K562 (cell line): ENCODE data around the gene KCTD15. TPM values are rescaled to one million over a fixed set of nuclear protein-coding genes. Genes with fewer than 3 reads are reported as not detected.

Experiments used
- ATAC-seq: fragments of 200-7000 bp; cut with Tn5 transposase; 3 replicates; pipeline ENCODE4 v1.9.1; 2020; ENCODE audit warnings: moderate library complexity
- BruUV-seq: library from RNA; stranded (reverse); fragments of 400-500 nt; replicated peaks from 2 replicates; lab custom pipeline; 2021; lab: Mats Ljungman, UMichigan
- CTCF ChIA-PET: fragments of 300-600 bp; formaldehyde crosslinking; extraction: SDS; loops from one replicate; lab custom pipeline; 2021; ENCODE audit warnings: low intra/inter-chr PET ratio; lab: Yijun Ruan, JAX
- POLR2A ChIA-PET: fragments of 300-600, 350-650 bp; sonication (Branson Sonifier 250); formaldehyde crosslinking; extraction: SDS; loops from one replicate; lab custom pipeline; 2021; ENCODE audit warnings: antibody characterized with exemption, inconsistent platforms; lab: Yijun Ruan, JAX
- DNase-seq, 4 experiments: peaks; one replicate each; pipeline versions ENCODE4 v3.0.0 to v3.0.0-alpha.2; 2011 to 2018; ENCODE audit warnings: low spot score in 3 of 4, mixed read lengths in 3 of 4; ENCODE audit errors: extremely low read depth in 1 of 4
- FAIRE-seq: peaks from 2 replicates; lab custom pipeline; 2011; peaks lifted over from hg19 to GRCh38; lab: Jason Lieb, UNC
- H2AFZ ChIP-seq: 2 replicates; pipeline ENCODE4 v1.6.0; 2011; ENCODE audit warnings: low read depth, low read length, control low read depth, inconsistent platforms
- H3K27ac ChIP-seq: fragments of 200-600 bp; 3 replicates; pipeline ENCODE4 v1.8.0; 2011; ENCODE audit warnings: low read depth, mild to moderate bottlenecking, control low read depth, inconsistent platforms, low read length, moderate library complexity, mixed read lengths; ENCODE audit errors: extremely low read depth
- H3K27me3 ChIP-seq, 2 experiments: fragments of 300-600 bp in 1 of 2; 2 replicates in 1 of 2; 3 replicates in 1 of 2; pipeline versions ENCODE4 v1.6.0 to v1.8.0; 2011; ENCODE audit warnings: inconsistent platforms in 2 of 2, low read length in 2 of 2, mild to moderate bottlenecking in 1 of 2, mixed read lengths in 1 of 2, moderate library complexity in 1 of 2; ENCODE audit not compliant: control insufficient read depth in 2 of 2, insufficient read depth in 2 of 2
- H3K36me3 ChIP-seq: fragments of 300-600 bp; 3 replicates; pipeline ENCODE4 v1.8.0; 2011; ENCODE audit warnings: mild to moderate bottlenecking, low read length, inconsistent platforms; ENCODE audit not compliant: control insufficient read depth, insufficient read depth
- H3K4me1 ChIP-seq, 2 experiments: fragments of 200-600 bp in 1 of 2; replicated peaks in 1 of 2; 2 replicates in 1 of 2; 3 replicates in 1 of 2; pipeline versions ENCODE4 v1.5.1 to v1.8.0; 2011; ENCODE audit warnings: inconsistent platforms in 2 of 2, low read length in 2 of 2, mild to moderate bottlenecking in 1 of 2, mixed read lengths in 1 of 2, moderate library complexity in 1 of 2; ENCODE audit not compliant: control insufficient read depth in 2 of 2, insufficient read depth in 2 of 2
- H3K4me2 ChIP-seq: 2 replicates; pipeline ENCODE4 v1.6.1; 2011; ENCODE audit warnings: low read length, control low read depth, inconsistent platforms, mixed read lengths; ENCODE audit not compliant: insufficient read depth
- H3K4me3 ChIP-seq: fragments of 200-600 bp; sonication (generic), shearing (Covaris generic); 2 replicates; pipeline ENCODE4 v1.5.1; 2016; ENCODE audit warnings: control low read depth, inconsistent platforms
- H3K79me2 ChIP-seq: fragments of 200-600 bp; 3 replicates; pipeline ENCODE4 v1.8.0; 2011; ENCODE audit warnings: low read length, inconsistent platforms; ENCODE audit not compliant: control insufficient read depth, insufficient read depth
- H3K9ac ChIP-seq, 2 experiments: 2 replicates each; pipeline versions ENCODE4 v1.6.0 to v1.6.1; 2011; ENCODE audit warnings: low read depth in 2 of 2, low read length in 2 of 2, control low read depth in 1 of 2, inconsistent platforms in 1 of 2, mild to moderate bottlenecking in 1 of 2, mixed read lengths in 1 of 2; ENCODE audit not compliant: insufficient read depth in 1 of 2
- H3K9me1 ChIP-seq: one replicate; pipeline ENCODE4 v1.6.0; 2011; ENCODE audit warnings: inconsistent platforms, mild to moderate bottlenecking, low read length, moderate library complexity; ENCODE audit not compliant: control insufficient read depth, insufficient read depth
- H3K9me3 ChIP-seq: replicated peaks from 2 replicates; pipeline ENCODE4 v1.5.1; 2011; ENCODE audit warnings: low read depth, low read length, inconsistent platforms; ENCODE audit not compliant: control insufficient read depth, insufficient read depth
- H4K20me1 ChIP-seq: replicated peaks from 2 replicates; pipeline ENCODE4 v1.6.1; 2011; ENCODE audit warnings: low read length, inconsistent platforms, mixed read lengths; ENCODE audit not compliant: control insufficient read depth, insufficient read depth
- GTF2A2 ChIP-seq: IDR thresholded peaks from 2 replicates; pipeline ENCODE4 v1.6.1; 2016; ENCODE audit warnings: mild to moderate bottlenecking, missing genetic modification characterization, missing compliant biosample characterization
- HDGF ChIP-seq: fragments of 450-650 bp; IDR thresholded peaks from 2 replicates; pipeline ENCODE4 v1.6.1; 2016
- HEY1 ChIP-seq: fragments of 250-450 bp; sonication (Bioruptor Pico); IDR thresholded peaks from 2 replicates; pipeline ENCODE4 v1.5.0; 2020; ENCODE audit warnings: mild to moderate bottlenecking, moderate library complexity, borderline replicate concordance
- MEF2A ChIP-seq: IDR thresholded peaks from 2 replicates; pipeline ENCODE4 v1.6.1; 2011; ENCODE audit warnings: low read depth, mild to moderate bottlenecking, low read length, moderate library complexity; ENCODE audit not compliant: control insufficient read depth
- PHF8 ChIP-seq: fragments of 200-600 bp; sonication (generic); IDR thresholded peaks from 2 replicates; pipeline ENCODE4 v1.6.1; 2012; ENCODE audit warnings: mixed run types, mild to moderate bottlenecking, inconsistent platforms, low read length, moderate library complexity, borderline replicate concordance
- PTRF ChIP-seq: fragments of 450-650 bp; IDR thresholded peaks from 2 replicates; pipeline ENCODE4 v1.6.1; 2016; ENCODE audit warnings: mild to moderate bottlenecking, missing genetic modification characterization, missing compliant biosample characterization
- SNRNP70 ChIP-seq: fragments of 200-400 bp; formaldehyde crosslinking; optimal IDR thresholded peaks from 2 replicates; pipeline ENCODE3; 2017; ENCODE audit warnings: low read depth, low read length
- ZNF77 ChIP-seq: fragments of 250-450 bp; sonication (Bioruptor Pico); IDR thresholded peaks from 2 replicates; pipeline ENCODE4 v1.5.0; 2020
- ZSCAN29 ChIP-seq: fragments of 450-650 bp; IDR thresholded peaks from 2 replicates; pipeline ENCODE4 v1.6.1; 2017
- WGBS: fragments of 100-300 bp; shearing (Covaris generic); methylation state at CpG from one replicate; pipeline ENCODE4 v1.1.6; 2016; ENCODE audit warnings: low coverage, mixed read lengths; ENCODE audit not compliant: insufficient coverage; ENCODE audit errors: missing lambda C conversion rate; 5-methylcytosine and 5-hydroxymethylcytosine counted together
- in situ Hi-C: fragments of 300-500 bp; cut with MboI; formaldehyde crosslinking; loops from 4 replicates; pipeline ENCODE4 v1.15.0; 2018; ENCODE audit warnings: inconsistent platforms, mixed read lengths
- intact Hi-C: fragments of 100-400 bp; cut with micrococcal nuclease; formaldehyde crosslinking; loops from 2 replicates; pipeline ENCODE4 v1.14.2; 2022
- polyA plus RNA-seq, 8 experiments: library from polyadenylated mRNA; depleted of rRNA in 4 of 8; stranded (reverse) in 5 of 8; unstranded in 3 of 8; fragments of >200 nt; fragmentation: Nextera tagmentation in 2 of 8; fragmentation: Illumina TruSeq in 1 of 8; extraction: Ambion mirVana in 2 of 8; extraction: Trizol in 1 of 8; gene quantifications; 2 replicates each; pipeline versions ENCODE4 v1.2.1 to v1.2.3, GENCODE V29; 2011 to 2014; ENCODE audit warnings: inconsistent platforms in 1 of 8, missing spikeins in 1 of 8
- total RNA-seq, 7 experiments: library from RNA; depleted of rRNA in 6 of 7; stranded (reverse); fragments of >200 nt in 6 of 7; fragmentation: Illumina TruSeq in 2 of 7; extraction: Trizol in 2 of 7; gene quantifications; 2 replicates each; pipeline versions ENCODE4 v1.2.1 to v1.2.3, GENCODE V29; 2011 to 2021; ENCODE audit warnings: low replicate concordance in 1 of 7

Gene KCTD15
- total and polyA plus RNA-seq, 9 of the 15 experiments (the other 6 are each of a cell fraction or from before 2014, with no cell fraction given): 1.7 to 49.0 (median 11.8) TPM

- ATAC-seq: no peak
- intact Hi-C loops: no loop called here
- peaks cover 7 to 19% of the 10 kb centered on the region in 2 experiments; a peak in 3 of 5 replicates for H3K27me3 ChIP-seq
- H3K9ac ChIP-seq: no peak overlapping the region
- 0 out of 2 replicates have a peak, but pooled peaks cover 3% of the 10 kb centered on the region for H4K20me1 ChIP-seq
- H3K36me3 ChIP-seq: no peaks in the 10 kb centered on the region
- ChIA-PET CTCF (no interaction called here), POLR2A (interaction anchor here (0.7 kb wide), 1 partner anchor 66 kb away, joined by 3 read pairs; no protein-coding TSS in a partner anchor)
- BruUV-seq: no TSS peak
- no peak for DNase-seq
- no peaks in the 10 kb centered on the region for H3K9me3 ChIP-seq
- H3K4me3 ChIP-seq: no peak overlapping the region
- H3K4me1 ChIP-seq: no peaks in the 10 kb centered on the region
- no peaks in the 10 kb centered on the region for H3K9me1 ChIP-seq
- no peak overlapping the region for H2AFZ ChIP-seq
- H3K79me2 ChIP-seq: no peaks in the 10 kb centered on the region
- no peak overlapping the region for H3K4me2 ChIP-seq
- no peak for TF ChIP-seq PHF8
- TF ChIP-seq HDGF: no peak
- TF ChIP-seq SNRNP70: no peak
- TF ChIP-seq ZSCAN29: no peak
- TF ChIP-seq HEY1 (CRISPR knock-in tag): no peak
- TF ChIP-seq GTF2A2 (tag): no peak
- TF ChIP-seq MEF2A: no peak
- TF ChIP-seq PTRF (tag): no peak
- TF ChIP-seq ZNF77 (CRISPR knock-in tag): no peak
- WGBS: 0% methylated on average over 5 of the region's 5 CpGs
- in situ Hi-C loops: no loop called here
- H3K27ac ChIP-seq: no peak overlapping the region
- no peak for FAIRE-seq
Observed at GRCh38 chr19:33863436-33863835, 66.8 kb downstream of the KCTD15 start.
